Stomach (tissue), 4 donors: Measurements from ENCODE around the gene OLA1.

Experiments
- CTCF ChIP-seq, 7 experiments: fragments of 450-650 bp in 4 of 7; fragments of 200-600 bp in 3 of 7; sonication (generic) in 3 of 7; IDR thresholded peaks; one replicate each; pipeline ENCODE4 v1.5.1; 2016 to 2019; ENCODE audit warnings: antibody characterized with exemption in 7 of 7, control low read depth in 2 of 7, mild to moderate bottlenecking in 1 of 7
- POLR2A ChIP-seq, 4 donors: fragments of 450-650 bp; IDR thresholded peaks; one replicate each; pipeline ENCODE4 v1.6.1; 2016; ENCODE audit warnings: antibody characterized with exemption in 4 of 4, control low read depth in 2 of 4, mild to moderate bottlenecking in 1 of 4, moderate library complexity in 1 of 4
- POLR2AphosphoS5 ChIP-seq, 3 donors: sonication (generic); formaldehyde crosslinking; IDR thresholded peaks; one replicate each; pipeline ENCODE4 v1.6.1; 2016; ENCODE audit warnings: antibody characterized with exemption in 3 of 3

- no peak for TF ChIP-seq POLR2A (IDR thresholded peaks at IDR 0.05)
- TF ChIP-seq CTCF (IDR thresholded peaks at IDR 0.05), result no peak
- TF ChIP-seq POLR2AphosphoS5 (IDR thresholded peaks at IDR 0.05), result no peak
These were observed 76.5 kb downstream of the OLA1 start for GRCh38 chr2:174171686-174172445.
